Activated CD4-positive, alpha-beta T cell treated with anti-CD3 and anti-CD28 coated beads, Interleukin-2, amount 10 ng/mL, durations not matched to agents 24 days and 14 days (primary cell): ENCODE data around the gene EEF1AKMT4. TPM values are rescaled to one million over a fixed set of nuclear protein-coding genes. Genes with fewer than 3 reads are reported as not detected.

Source experiments
- DNase-seq: peaks from one replicate; pipeline ENCODE4 v3.0.0; 2022
- H3K27ac Mint-ChIP-seq: one replicate; pipeline ENCODE4 v1.8.0; 2022; ENCODE audit warnings: mild to moderate bottlenecking, mixed read lengths
- H3K27me3 Mint-ChIP-seq: one replicate; pipeline ENCODE4 v1.8.0; 2022; ENCODE audit warnings: mixed read lengths
- H3K36me3 Mint-ChIP-seq: one replicate; pipeline ENCODE4 v1.8.0; 2022; ENCODE audit warnings: low read depth, mild to moderate bottlenecking, mixed read lengths
- H3K4me1 Mint-ChIP-seq: one replicate; pipeline ENCODE4 v1.8.0; 2021; ENCODE audit warnings: mixed read lengths
- H3K4me3 Mint-ChIP-seq: one replicate; pipeline ENCODE4 v1.8.0; 2022; ENCODE audit warnings: mild to moderate bottlenecking, moderate library complexity, mixed read lengths
- H3K9me3 Mint-ChIP-seq: one replicate; pipeline ENCODE4 v1.8.0; 2021; ENCODE audit warnings: mixed read lengths
- intact Hi-C: fragments of 100-400 bp; cut with micrococcal nuclease; formaldehyde crosslinking; loops from one replicate; pipeline ENCODE4 v1.15.1; 2023
- total RNA-seq: library from RNA; stranded (reverse); gene quantifications from 2 replicates; pipeline ENCODE4 v1.2.3, GENCODE V29; 2022

EEF1AKMT4 gene
- 14.3 and 15.9 TPM in 2 replicates for total RNA-seq

GRCh38 chr3:184249412-184250166 lies at the start of gene EEF1AKMT4:
TSS of gene EEF1AKMT4 (plus strand) at chr3:184249672. CDS start at chr3:184249695, 23 bp downstream.
- Mint-ChIP-seq H3K36me3 (peaks cover 20% of the 10 kb centered on the region), H3K27me3 (no peaks in the 10 kb centered on the region), H3K4me3 (peak within 1 kb of the TSS; percentile 98), H3K4me1 (peaks cover 16% of the 10 kb centered on the region), H3K27ac (peak within 1 kb of the TSS; percentile 100), H3K9me3 (no peaks in the 10 kb centered on the region)
- intact Hi-C loops = loop anchor here (1.0 to 5.0 kb wide), 9 partner anchors 11 to 232 kb away; partner anchors contain the start of genes ABCC5, AP2M1, EIF2B5 and EIF4G1
- peak; percentile 99 for DNase-seq

GRCh38 chr3:184200825-184201224 lies 48.6 kb upstream of the EEF1AKMT4 start:
- no peak for DNase-seq
- Mint-ChIP-seq H3K4me3 (no peak overlapping the region), H3K27ac (no peak overlapping the region), H3K27me3 (peaks cover 2% of the 10 kb centered on the region), H3K36me3 (no peaks in the 10 kb centered on the region), H3K9me3 (no peaks in the 10 kb centered on the region), H3K4me1 (no peaks in the 10 kb centered on the region)
- intact Hi-C loops = no loop called here

- Mint-ChIP-seq H3K4me3 (no peak overlapping the region), H3K36me3 (no peaks in the 10 kb centered on the region), H3K27me3 (peaks cover 11% of the 10 kb centered on the region), H3K27ac (no peak overlapping the region), H3K9me3 (no peaks in the 10 kb centered on the region), H3K4me1 (no peaks in the 10 kb centered on the region)
- intact Hi-C loops = no loop called here
- no peak for DNase-seq
Measured at GRCh38 chr3:184203526-184203925, 45.9 kb upstream of the EEF1AKMT4 start.

GRCh38 chr3:184209146-184209923 lies 40.1 kb upstream of the EEF1AKMT4 start:
- intact Hi-C loops = no loop called here
- Mint-ChIP-seq H3K27me3 (peaks cover 23% of the 10 kb centered on the region), H3K4me3 (no peak overlapping the region), H3K9me3 (no peaks in the 10 kb centered on the region), H3K27ac (no peak overlapping the region), H3K36me3 (no peaks in the 10 kb centered on the region), H3K4me1 (no peaks in the 10 kb centered on the region)
- no peak for DNase-seq

GRCh38 chr3:184211297-184211696 lies 38.2 kb upstream of the EEF1AKMT4 start:
- peaks cover 24% of the 10 kb centered on the region for H3K27me3 Mint-ChIP-seq
- H3K27ac Mint-ChIP-seq = no peak overlapping the region
- H3K9me3 Mint-ChIP-seq = no peaks in the 10 kb centered on the region
- intact Hi-C loops = no loop called here
- H3K4me3 Mint-ChIP-seq = no peak overlapping the region
- H3K4me1 Mint-ChIP-seq = no peaks in the 10 kb centered on the region
- no peaks in the 10 kb centered on the region for H3K36me3 Mint-ChIP-seq
- DNase-seq = no peak

- Mint-ChIP-seq H3K4me3 (no peak overlapping the region), H3K9me3 (no peaks in the 10 kb centered on the region), H3K27me3 (peaks cover 20% of the 10 kb centered on the region), H3K36me3 (no peaks in the 10 kb centered on the region), H3K4me1 (no peaks in the 10 kb centered on the region), H3K27ac (no peak overlapping the region)
- intact Hi-C loops = no loop called here
- no peak for DNase-seq
Measured at GRCh38 chr3:184211718-184212117, 37.8 kb upstream of the EEF1AKMT4 start.

GRCh38 chr3:184218814-184219213 lies 30.7 kb upstream of the EEF1AKMT4 start:
- Mint-ChIP-seq H3K9me3 (no peaks in the 10 kb centered on the region), H3K27me3 (peaks cover 7% of the 10 kb centered on the region), H3K27ac (no peak overlapping the region), H3K4me3 (no peak overlapping the region), H3K36me3 (no peaks in the 10 kb centered on the region), H3K4me1 (no peaks in the 10 kb centered on the region)
- no peak for DNase-seq
- intact Hi-C loops = no loop called here

- H3K27ac Mint-ChIP-seq = no peak overlapping the region
- no peaks in the 10 kb centered on the region for H3K9me3 Mint-ChIP-seq
- H3K4me3 Mint-ChIP-seq = no peak overlapping the region
- H3K36me3 Mint-ChIP-seq = no peaks in the 10 kb centered on the region
- intact Hi-C loops = no loop called here
- H3K27me3 Mint-ChIP-seq = peaks cover 20% of the 10 kb centered on the region
- no peaks in the 10 kb centered on the region for H3K4me1 Mint-ChIP-seq
- DNase-seq = no peak
Measured at GRCh38 chr3:184222521-184222920, 27.0 kb upstream of the EEF1AKMT4 start.

- Mint-ChIP-seq H3K36me3 (peaks cover 2% of the 10 kb centered on the region), H3K9me3 (no peaks in the 10 kb centered on the region), H3K27me3 (peaks cover 34% of the 10 kb centered on the region), H3K4me3 (no peak overlapping the region), H3K27ac (no peak overlapping the region), H3K4me1 (peaks cover 2% of the 10 kb centered on the region)
- intact Hi-C loops = no loop called here
- DNase-seq = no peak
Measured at GRCh38 chr3:184223946-184224345, 25.5 kb upstream of the EEF1AKMT4 start.

- no peaks in the 10 kb centered on the region for H3K9me3 Mint-ChIP-seq
- no peak overlapping the region for H3K4me3 Mint-ChIP-seq
- H3K27me3 Mint-ChIP-seq = peaks cover 53% of the 10 kb centered on the region
- H3K36me3 Mint-ChIP-seq = peaks cover 2% of the 10 kb centered on the region
- DNase-seq = peak; percentile 87
- no peak overlapping the region for H3K27ac Mint-ChIP-seq
- intact Hi-C loops = loop anchor here (1.0 to 2.0 kb wide), 3 partner anchors 23 to 62 kb away; partner anchors contain the start of gene AP2M1
- H3K4me1 Mint-ChIP-seq = peaks cover 8% of the 10 kb centered on the region
Measured at GRCh38 chr3:184227481-184227935, 22.0 kb upstream of the EEF1AKMT4 start.

GRCh38 chr3:184228376-184229137 lies 20.9 kb upstream of the EEF1AKMT4 start:
- peaks cover 56% of the 10 kb centered on the region for H3K27me3 Mint-ChIP-seq
- peaks cover 8% of the 10 kb centered on the region for H3K4me1 Mint-ChIP-seq
- H3K27ac Mint-ChIP-seq = no peak overlapping the region
- H3K4me3 Mint-ChIP-seq = peak overlapping the region; percentile 71
- no peak for DNase-seq
- H3K36me3 Mint-ChIP-seq = peaks cover 2% of the 10 kb centered on the region
- H3K9me3 Mint-ChIP-seq = no peaks in the 10 kb centered on the region
- intact Hi-C loops = no loop called here

GRCh38 chr3:184229394-184230080 lies 19.9 kb upstream of the EEF1AKMT4 start, which contains the start of gene VWA5B2:
TSS of gene VWA5B2 (plus strand) at chr3:184229585. CDS start at chr3:184230529, 944 bp downstream.
- intact Hi-C loops = no loop called here
- peak within 1 kb of the TSS; percentile 71 for H3K4me3 Mint-ChIP-seq

GRCh38 chr3:184230081-184230602 lies 19.3 kb upstream of the EEF1AKMT4 start:
- peaks cover 2% of the 10 kb centered on the region for H3K36me3 Mint-ChIP-seq
- no peak for DNase-seq
- H3K9me3 Mint-ChIP-seq = no peaks in the 10 kb centered on the region
- no peak overlapping the region for H3K27ac Mint-ChIP-seq
- peaks cover 54% of the 10 kb centered on the region for H3K27me3 Mint-ChIP-seq
- intact Hi-C loops = no loop called here
- H3K4me3 Mint-ChIP-seq = no peak overlapping the region
- H3K4me1 Mint-ChIP-seq = peaks cover 8% of the 10 kb centered on the region

More at GRCh38 chr3:184229394-184230080, 19.9 kb upstream of the EEF1AKMT4 start, which contains the start of gene VWA5B2:
- peak; percentile 91 for DNase-seq
- Mint-ChIP-seq H3K27ac (no peak within 1 kb of the TSS), H3K9me3 (no peaks in the 10 kb centered on the region), H3K4me1 (peaks cover 8% of the 10 kb centered on the region), H3K27me3 (peaks cover 55% of the 10 kb centered on the region), H3K36me3 (peaks cover 2% of the 10 kb centered on the region)
